ENCODE measurements around the gene KLF9.

Gene KLF9

GRCh38 chr9:70387663-70388062, 26.8 kb downstream of the KLF9 start:
- H3K9me3 ChIP-seq (ENCODE audit: insufficient read depth, low read depth, low read length): no peaks in the 10 kb centered on the region
- no peak overlapping the region for H3K4me3 ChIP-seq (ENCODE audit: low read length)
- WGBS: 93% methylated on average over 23 of the region's 23 CpGs
- H3K4me1 ChIP-seq (ENCODE audit: insufficient read depth, low read length): peaks cover 3% of the 10 kb centered on the region; the same call in 1 of the 2 replicates
- H3K27ac ChIP-seq (ENCODE audit: low read depth, low read length): no peak overlapping the region
- no peaks in the 10 kb centered on the region for H3K36me3 ChIP-seq (ENCODE audit: insufficient read depth, low read length)
- no peaks in the 10 kb centered on the region for H3K27me3 ChIP-seq (ENCODE audit: insufficient read depth, low read length)
- H3K9ac ChIP-seq (ENCODE audit: low read depth, low read length): no peak overlapping the region

DNA sequence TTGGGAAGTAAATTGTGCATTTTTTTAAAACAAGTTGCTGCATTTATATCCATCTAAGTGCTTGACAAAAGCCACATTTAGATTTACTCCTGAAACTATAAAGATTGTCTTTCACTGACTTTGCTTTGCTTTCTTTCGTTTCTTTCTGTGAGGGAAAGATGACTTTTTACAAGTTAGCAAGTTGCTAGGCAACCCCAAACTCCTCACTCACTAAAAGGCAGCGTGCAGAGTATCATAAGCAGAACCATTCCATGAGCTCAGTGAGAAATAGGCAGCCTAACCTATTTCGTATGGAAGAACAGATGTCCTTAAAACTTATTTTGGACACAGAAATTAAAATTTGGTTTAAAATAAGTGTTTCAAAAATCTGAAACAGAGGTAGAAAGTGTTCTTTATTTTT, 29.0 kb downstream of the KLF9 start:
- Histone ChIP-seq H3K9me3 (ENCODE audit: insufficient read depth, low read depth, low read length) (no peaks in the 10 kb centered on the region), H3K4me1 (ENCODE audit: insufficient read depth, low read length) (peaks cover 2% of the 10 kb centered on the region; the same call in 1 of the 2 replicates), H3K27ac (ENCODE audit: low read depth, low read length) (no peak overlapping the region), H3K4me3 (ENCODE audit: low read length) (no peak overlapping the region), H3K27me3 (ENCODE audit: insufficient read depth, low read length) (no peaks in the 10 kb centered on the region), H3K36me3 (ENCODE audit: insufficient read depth, low read length) (no peaks in the 10 kb centered on the region), H3K9ac (ENCODE audit: low read depth, low read length) (no peak overlapping the region)
- 80% methylated on average over 2 of the region's 3 CpGs for WGBS

- Histone ChIP-seq H3K4me1 (ENCODE audit: insufficient read depth, low read length) (no peaks in the 10 kb centered on the region), H3K9ac (ENCODE audit: low read depth, low read length) (no peak overlapping the region), H3K4me3 (ENCODE audit: low read length) (no peak overlapping the region), H3K27ac (ENCODE audit: low read depth, low read length) (no peak overlapping the region), H3K9me3 (ENCODE audit: insufficient read depth, low read depth, low read length) (no peaks in the 10 kb centered on the region), H3K36me3 (ENCODE audit: insufficient read depth, low read length) (no peaks in the 10 kb centered on the region), H3K27me3 (ENCODE audit: insufficient read depth, low read length) (no peaks in the 10 kb centered on the region)
- WGBS: 85% methylated on average over 9 of the region's 9 CpGs
Observed at GRCh38 chr9:70382709-70383605, 31.5 kb downstream of the KLF9 start.

- Histone ChIP-seq H3K9ac (ENCODE audit: low read depth, low read length) (no peak overlapping the region), H3K9me3 (ENCODE audit: insufficient read depth, low read depth, low read length) (no peaks in the 10 kb centered on the region), H3K36me3 (ENCODE audit: insufficient read depth, low read length) (no peaks in the 10 kb centered on the region), H3K27ac (ENCODE audit: low read depth, low read length) (no peak overlapping the region), H3K27me3 (ENCODE audit: insufficient read depth, low read length) (no peaks in the 10 kb centered on the region), H3K4me3 (ENCODE audit: low read length) (no peak overlapping the region), H3K4me1 (ENCODE audit: insufficient read depth, low read length) (no peaks in the 10 kb centered on the region)
- 90% methylated on average over 5 of the region's 6 CpGs for WGBS
Observed at GRCh38 chr9:70382046-70382708, 32.3 kb downstream of the KLF9 start.

GRCh38 chr9:70374962-70375618, 39.4 kb downstream of the KLF9 start:
- H3K9ac ChIP-seq (ENCODE audit: low read depth, low read length): no peak overlapping the region
- H3K9me3 ChIP-seq (ENCODE audit: insufficient read depth, low read depth, low read length): no peaks in the 10 kb centered on the region
- 89% methylated on average over 17 of the region's 17 CpGs for WGBS
- no peak overlapping the region for H3K4me3 ChIP-seq (ENCODE audit: low read length)
- H3K36me3 ChIP-seq (ENCODE audit: insufficient read depth, low read length): no peaks in the 10 kb centered on the region
- H3K4me1 ChIP-seq (ENCODE audit: insufficient read depth, low read length): peaks cover 6% of the 10 kb centered on the region; the same call in 1 of the 2 replicates
- no peak overlapping the region for H3K27ac ChIP-seq (ENCODE audit: low read depth, low read length)
- H3K27me3 ChIP-seq (ENCODE audit: insufficient read depth, low read length): no peaks in the 10 kb centered on the region

GRCh38 chr9:70367305-70367930, 47.0 kb downstream of the KLF9 start:
- Histone ChIP-seq H3K36me3 (ENCODE audit: insufficient read depth, low read length) (no peaks in the 10 kb centered on the region), H3K4me1 (ENCODE audit: insufficient read depth, low read length) (no peaks in the 10 kb centered on the region), H3K9me3 (ENCODE audit: insufficient read depth, low read depth, low read length) (no peaks in the 10 kb centered on the region), H3K4me3 (ENCODE audit: low read length) (no peak overlapping the region), H3K27ac (ENCODE audit: low read depth, low read length) (no peak overlapping the region), H3K9ac (ENCODE audit: low read depth, low read length) (no peak overlapping the region), H3K27me3 (ENCODE audit: insufficient read depth, low read length) (no peaks in the 10 kb centered on the region)
- 92% methylated on average over 6 of the region's 6 CpGs for WGBS

DNA sequence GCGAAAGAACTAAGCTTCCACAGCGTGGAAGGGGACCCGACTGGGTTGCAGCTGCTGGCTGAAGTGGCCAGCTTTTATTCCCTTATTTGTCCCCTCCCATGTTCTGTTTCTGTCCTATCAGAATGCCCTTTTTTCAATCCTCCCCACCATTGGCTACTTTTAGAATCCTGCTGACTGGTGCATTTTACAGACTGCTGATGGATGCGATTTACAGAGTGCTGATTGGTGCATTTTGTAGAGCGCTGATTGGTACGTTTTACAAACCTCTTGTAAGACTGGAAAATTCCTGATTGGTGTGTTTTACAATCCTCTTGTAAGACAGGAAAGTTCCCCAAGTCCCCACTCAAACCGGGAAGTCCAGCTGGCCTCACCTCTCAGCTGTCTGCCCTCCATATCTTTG, 50.7 kb downstream of the KLF9 start:
- H3K4me3 ChIP-seq (ENCODE audit: low read length): no peak overlapping the region
- no peak overlapping the region for H3K9ac ChIP-seq (ENCODE audit: low read depth, low read length)
- H3K27ac ChIP-seq (ENCODE audit: low read depth, low read length): no peak overlapping the region
- 97% methylated on average over 7 of the region's 7 CpGs for WGBS
- no peaks in the 10 kb centered on the region for H3K27me3 ChIP-seq (ENCODE audit: insufficient read depth, low read length)
- H3K9me3 ChIP-seq (ENCODE audit: insufficient read depth, low read depth, low read length): no peaks in the 10 kb centered on the region
- H3K4me1 ChIP-seq (ENCODE audit: insufficient read depth, low read length): no peaks in the 10 kb centered on the region
- no peaks in the 10 kb centered on the region for H3K36me3 ChIP-seq (ENCODE audit: insufficient read depth, low read length)

DNA sequence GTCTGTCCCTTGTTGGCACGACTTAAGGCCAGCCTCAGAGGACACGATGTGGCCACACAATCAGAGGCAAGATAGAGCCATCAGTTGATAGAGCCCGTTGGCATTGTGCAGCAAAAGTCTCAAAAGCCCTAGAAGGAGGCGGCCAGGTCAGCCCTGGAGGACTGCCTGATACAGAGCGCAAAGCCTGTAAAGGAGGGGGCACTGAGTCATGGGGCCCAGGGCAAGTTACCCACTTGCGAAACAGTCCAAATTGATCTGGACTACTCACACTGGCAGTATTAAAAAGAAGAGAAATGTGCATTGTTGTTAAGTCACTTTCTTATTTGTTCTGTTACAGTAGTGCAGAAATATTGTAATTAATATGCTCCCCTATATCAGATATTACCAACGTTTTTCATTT, 51.5 kb downstream of the KLF9 start:
- no peaks in the 10 kb centered on the region for H3K36me3 ChIP-seq (ENCODE audit: insufficient read depth, low read length)
- no peak overlapping the region for H3K9ac ChIP-seq (ENCODE audit: low read depth, low read length)
- no peaks in the 10 kb centered on the region for H3K4me1 ChIP-seq (ENCODE audit: insufficient read depth, low read length)
- WGBS: 94% methylated on average over 6 of the region's 7 CpGs
- H3K27ac ChIP-seq (ENCODE audit: low read depth, low read length): no peak overlapping the region
- no peaks in the 10 kb centered on the region for H3K9me3 ChIP-seq (ENCODE audit: insufficient read depth, low read depth, low read length)
- H3K27me3 ChIP-seq (ENCODE audit: insufficient read depth, low read length): no peaks in the 10 kb centered on the region
- no peak overlapping the region for H3K4me3 ChIP-seq (ENCODE audit: low read length)

- Histone ChIP-seq H3K9me3 (ENCODE audit: insufficient read depth, low read depth, low read length) (no peaks in the 10 kb centered on the region), H3K9ac (ENCODE audit: low read depth, low read length) (no peak overlapping the region), H3K27ac (ENCODE audit: low read depth, low read length) (no peak overlapping the region), H3K4me1 (ENCODE audit: insufficient read depth, low read length) (no peaks in the 10 kb centered on the region), H3K36me3 (ENCODE audit: insufficient read depth, low read length) (peaks cover 30% of the 10 kb centered on the region), H3K27me3 (ENCODE audit: insufficient read depth, low read length) (no peaks in the 10 kb centered on the region), H3K4me3 (ENCODE audit: low read length) (no peak overlapping the region)
- 100% methylated on average over 3 of the region's 3 CpGs for WGBS
Observed at GRCh38 chr9:70355801-70356200, 58.7 kb downstream of the KLF9 start.

DNA sequence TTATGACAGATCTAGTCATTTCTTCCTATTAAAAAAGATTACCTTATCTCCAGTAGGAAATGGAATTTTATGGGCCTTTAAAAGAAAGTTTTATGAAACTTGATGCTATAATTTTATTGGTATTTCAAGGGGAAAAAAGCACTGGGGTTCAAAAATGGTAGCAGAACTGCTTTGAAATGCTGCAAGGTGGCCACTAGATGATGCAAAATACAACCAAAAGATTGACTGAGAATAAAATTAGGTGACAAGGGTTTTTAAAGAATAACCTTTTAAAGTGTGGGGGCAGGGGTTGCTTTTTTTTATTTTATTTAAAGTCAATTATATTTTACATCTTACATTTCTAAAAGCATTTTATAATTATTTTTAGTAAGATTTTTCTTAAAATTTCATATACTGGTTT, 61.7 kb downstream of the KLF9 start:
- Histone ChIP-seq H3K4me1 (ENCODE audit: insufficient read depth, low read length) (no peaks in the 10 kb centered on the region), H3K27ac (ENCODE audit: low read depth, low read length) (no peak overlapping the region), H3K4me3 (ENCODE audit: low read length) (no peak overlapping the region), H3K9me3 (ENCODE audit: insufficient read depth, low read depth, low read length) (no peaks in the 10 kb centered on the region), H3K9ac (ENCODE audit: low read depth, low read length) (no peak overlapping the region), H3K27me3 (ENCODE audit: insufficient read depth, low read length) (no peaks in the 10 kb centered on the region), H3K36me3 (ENCODE audit: insufficient read depth, low read length) (peaks cover 59% of the 10 kb centered on the region)

DNA sequence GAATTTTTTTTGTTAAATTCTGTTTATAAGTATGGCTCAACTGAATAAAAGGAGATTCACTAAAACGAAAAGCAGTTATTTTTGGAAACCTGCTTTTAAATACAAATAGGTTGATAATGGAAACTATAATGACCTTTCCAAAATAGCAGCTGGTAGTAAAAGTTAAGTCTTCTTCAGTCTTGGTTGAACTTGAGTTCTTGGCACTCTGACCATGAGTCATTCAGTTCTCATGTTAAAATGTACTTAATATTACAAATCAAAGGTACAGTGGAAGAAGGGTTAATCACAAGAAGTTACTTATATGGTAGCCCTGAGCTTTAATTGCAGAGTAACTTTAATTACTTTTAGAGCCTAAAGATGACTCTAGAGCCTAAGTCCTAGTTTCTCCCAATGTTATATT, 62.1 kb downstream of the KLF9 start:
- peaks cover 63% of the 10 kb centered on the region for H3K36me3 ChIP-seq (ENCODE audit: insufficient read depth, low read length)
- H3K9ac ChIP-seq (ENCODE audit: low read depth, low read length): no peak overlapping the region
- no peaks in the 10 kb centered on the region for H3K27me3 ChIP-seq (ENCODE audit: insufficient read depth, low read length)
- 100% methylated on average over 1 of the region's 1 CpG for WGBS
- no peak overlapping the region for H3K4me3 ChIP-seq (ENCODE audit: low read length)
- H3K4me1 ChIP-seq (ENCODE audit: insufficient read depth, low read length): no peaks in the 10 kb centered on the region
- H3K27ac ChIP-seq (ENCODE audit: low read depth, low read length): no peak overlapping the region
- no peaks in the 10 kb centered on the region for H3K9me3 ChIP-seq (ENCODE audit: insufficient read depth, low read depth, low read length)

Measured in HUES64 (cell line).